Esophagus squamous epithelium (tissue), 5 donors: ENCODE results near the gene NCOA7. TPM values are rescaled to one million over a fixed set of nuclear protein-coding genes. Genes with fewer than 3 reads are reported as not detected.
A peak's percentile ranks its signal among the peaks of the same experiment; 100 is the strongest.

Experiments used
- DNase-seq: peaks from one replicate; lab custom pipeline; 2025; lab: John Stamatoyannopoulos, UW
- H3K27ac ChIP-seq, 4 donors: fragments of 200-600 bp; sonication (generic); one replicate each; pipeline ENCODE4 v1.5.1; 2016 to 2019; ENCODE audit warnings: mild to moderate bottlenecking in 1 of 4
- H3K27me3 ChIP-seq, 4 donors: fragments of 200-600 bp; sonication (generic); 1 replicate in 3 of 4; 2 replicates in 1 of 4; pipeline versions ENCODE4 v1.5.1 to v1.6.0; 2017 to 2021; ENCODE audit warnings: antibody characterized with exemption in 1 of 4
- H3K36me3 ChIP-seq, 3 donors: fragments of 200-600 bp; sonication (generic); one replicate each; pipeline ENCODE4 v1.5.1; 2016 to 2019
- H3K4me1 ChIP-seq, 3 donors: fragments of 200-600 bp; sonication (generic); one replicate each; pipeline ENCODE4 v1.5.1; 2017 to 2019
- H3K4me3 ChIP-seq, 4 donors: fragments of 200-600 bp; sonication (generic); 1 replicate in 3 of 4; 2 replicates in 1 of 4; pipeline ENCODE4 v1.5.1; 2016 to 2019; ENCODE audit warnings: mild to moderate bottlenecking in 2 of 4, moderate library complexity in 1 of 4
- H3K9me3 ChIP-seq, 3 donors: fragments of 200-600 bp; sonication (generic); one replicate each; pipeline ENCODE4 v1.5.1; 2016 to 2019
- CTCF ChIP-seq, 6 experiments: fragments of 450-650 bp in 4 of 6; fragments of 200-600 bp in 2 of 6; sonication (generic) in 2 of 6; IDR thresholded peaks; one replicate each; pipeline ENCODE4 v1.5.1; 2016 to 2019; ENCODE audit warnings: antibody characterized with exemption in 6 of 6, mild to moderate bottlenecking in 4 of 6, moderate library complexity in 4 of 6
- POLR2A ChIP-seq, 4 donors: fragments of 450-650 bp; IDR thresholded peaks; one replicate each; pipeline ENCODE4 v1.6.1; 2017; ENCODE audit warnings: antibody characterized with exemption in 4 of 4, mild to moderate bottlenecking in 4 of 4, moderate library complexity in 3 of 4
- WGBS, 2 donors: methylation state at CpG; one replicate each; pipeline ENCODE4 v1.1.5; 2018; 5-methylcytosine and 5-hydroxymethylcytosine counted together
- intact Hi-C: fragments of 100-400 bp; cut with DNase I; formaldehyde crosslinking; loops from one replicate; pipeline ENCODE4 v1.15.0; 2022
- total RNA-seq, 4 donors: library from RNA; depleted of rRNA; stranded (reverse); fragments of >200 nt; gene quantifications; one replicate each; pipeline ENCODE4 v1.1.0, GENCODE V29; 2016
- donor health status: DM: yes; HTN: yes; CAD: no.

NCOA7 gene
- total RNA-seq, 4 donors from 2014 or later: 30.9 to 85.1 (median 45.8) TPM

- intact Hi-C loops: no loop called here
- Histone ChIP-seq H3K36me3 (no peaks in the 10 kb centered on the region), H3K9me3 (no peaks in the 10 kb centered on the region), H3K4me1 (peaks cover 9 to 33% (median 14%) of the 10 kb centered on the region in 3 donors), H3K4me3 (no peak overlapping the region), H3K27me3 (no peaks in the 10 kb centered on the region), H3K27ac (no peak overlapping the region)
- TF ChIP-seq CTCF (IDR thresholded peaks at IDR 0.05) (no peak), POLR2A (IDR thresholded peaks at IDR 0.05) (no peak)
- WGBS, 2 donors: 81 to 88% methylated on average over 2 of the region's 2 CpGs
- DNase-seq: no peak
These were observed 45.7 kb downstream of the NCOA7 start for GRCh38 chr6:125836466-125836865.

- intact Hi-C loops: no loop called here
- TF ChIP-seq POLR2A (IDR thresholded peaks at IDR 0.05): no peak
- no peak for TF ChIP-seq CTCF (IDR thresholded peaks at IDR 0.05)
- H3K27me3 ChIP-seq: no peaks in the 10 kb centered on the region
- H3K36me3 ChIP-seq: no peaks in the 10 kb centered on the region
- peak overlapping the region in 2 of 4 donors; percentile 0 to 49 for H3K27ac ChIP-seq
- 72 to 84% methylated on average over 3 to 7 of the region's 7 CpGs for WGBS, 2 donors
- no peak overlapping the region for H3K4me3 ChIP-seq
- peaks cover 9 to 24% (median 10%) of the 10 kb centered on the region in 3 donors for H3K4me1 ChIP-seq
- no peak for DNase-seq
- H3K9me3 ChIP-seq: no peaks in the 10 kb centered on the region
These were observed 48.7 kb downstream of the NCOA7 start for GRCh38 chr6:125839471-125839870.

- Histone ChIP-seq H3K4me3 (no peak overlapping the region), H3K27me3 (no peaks in the 10 kb centered on the region), H3K27ac (peak overlapping the region in 2 of 4 donors; percentile 0 to 49), H3K4me1 (peaks cover 4 to 24% (median 5%) of the 10 kb centered on the region in 3 donors), H3K36me3 (no peaks in the 10 kb centered on the region), H3K9me3 (no peaks in the 10 kb centered on the region)
- DNase-seq: no peak
- WGBS, 2 donors: 60 to 84% methylated on average over 1 of the region's 1 CpG
- intact Hi-C loops: no loop called here
- TF ChIP-seq POLR2A (IDR thresholded peaks at IDR 0.05): no peak
- no peak for TF ChIP-seq CTCF (IDR thresholded peaks at IDR 0.05)
These were observed 49.1 kb downstream of the NCOA7 start for GRCh38 chr6:125839879-125840278.

- intact Hi-C loops: no loop called here
- WGBS, 2 donors: 87 to 93% methylated on average over 5 of the region's 5 CpGs
These were observed 50.8 kb downstream of the NCOA7 start for GRCh38 chr6:125841356-125842090.

More at GRCh38 chr6:125841356-125842090, 50.8 kb downstream of the NCOA7 start:
- Histone ChIP-seq H3K4me3 (no peak overlapping the region), H3K9me3 (no peaks in the 10 kb centered on the region), H3K36me3 (no peaks in the 10 kb centered on the region), H3K4me1 (peaks cover 0 to 22% (median 0%) of the 10 kb centered on the region in 3 donors), H3K27me3 (no peaks in the 10 kb centered on the region), H3K27ac (no peak overlapping the region)
- no peak for DNase-seq
- TF ChIP-seq POLR2A (IDR thresholded peaks at IDR 0.05): no peak
- no peak for TF ChIP-seq CTCF (IDR thresholded peaks at IDR 0.05)
